Naive thymus-derived CD4-positive, alpha-beta T cell (primary cell): ENCODE results near the gene TTC39B. TPM values are rescaled to one million over a fixed set of nuclear protein-coding genes. Genes with fewer than 3 reads are reported as not detected.
A peak's percentile ranks its signal among the peaks of the same experiment; 100 is the strongest.

Experiments
- ATAC-seq: fragments of 150-1000 bp; cut with Tn5 transposase; 2 replicates; pipeline ENCODE4 v1.10.0; 2021; ENCODE audit warnings: mild to moderate bottlenecking, moderate library complexity
- CTCF ChIA-PET: fragments of 350-600 bp; sonication (Branson Sonifier 250); formaldehyde crosslinking; loops from one replicate; lab custom pipeline; 2021; ENCODE audit warnings: antibody characterized with exemption; lab: Charles Lee
- POLR2A ChIA-PET: fragments of 350-600 bp; sonication (Branson Sonifier 250); formaldehyde crosslinking; loops from one replicate; lab custom pipeline; 2021; ENCODE audit warnings: antibody characterized with exemption, inconsistent platforms; lab: Charles Lee
- DNase-seq, 9 donors: peaks; one replicate each; pipeline versions ENCODE4 v3.0.0 to v3.0.0-alpha.2; 2020 to 2022; ENCODE audit warnings: mixed read lengths in 1 of 9
- H3K27ac ChIP-seq: one replicate; pipeline ENCODE4 v1.7.0; 2013; ENCODE audit warnings: mild to moderate bottlenecking, low read depth, low read length, moderate library complexity
- H3K27me3 ChIP-seq, 2 donors: one replicate each; pipeline ENCODE4 v1.7.0; 2013; ENCODE audit warnings: low read length in 2 of 2, mild to moderate bottlenecking in 2 of 2, moderate library complexity in 2 of 2; ENCODE audit not compliant: control insufficient read depth in 2 of 2, insufficient read depth in 2 of 2
- H3K36me3 ChIP-seq, 3 experiments: 1 replicate in 2 of 3; 2 replicates in 1 of 3; pipeline ENCODE4 v1.7.0; 2013; ENCODE audit warnings: low read length in 3 of 3, mild to moderate bottlenecking in 3 of 3, moderate library complexity in 1 of 3; ENCODE audit not compliant: insufficient read depth in 3 of 3, control insufficient read depth in 2 of 3
- H3K4me1 ChIP-seq, 2 donors: one replicate each; pipeline ENCODE4 v1.7.0; 2013; ENCODE audit warnings: low read length in 2 of 2, mild to moderate bottlenecking in 2 of 2, moderate library complexity in 1 of 2; ENCODE audit not compliant: control insufficient read depth in 2 of 2, insufficient read depth in 2 of 2
- H3K4me3 ChIP-seq: 2 replicates; pipeline ENCODE4 v1.7.0; 2013; ENCODE audit warnings: mild to moderate bottlenecking, low read length
- H3K9me3 ChIP-seq, 3 experiments: 1 replicate in 2 of 3; 2 replicates in 1 of 3; pipeline ENCODE4 v1.7.0; 2013; ENCODE audit warnings: low read length in 3 of 3; ENCODE audit not compliant: control insufficient read depth in 2 of 3
- H3K27ac Mint-ChIP-seq, 9 donors: one replicate each; pipeline ENCODE4 v1.8.0; 2020 to 2022; ENCODE audit warnings: mixed read lengths in 9 of 9, mild to moderate bottlenecking in 8 of 9, moderate library complexity in 5 of 9, inconsistent platforms in 2 of 9
- H3K27me3 Mint-ChIP-seq, 5 donors: one replicate each; pipeline ENCODE4 v1.8.0; 2021 to 2022; ENCODE audit warnings: mixed read lengths in 5 of 5, mild to moderate bottlenecking in 1 of 5
- H3K36me3 Mint-ChIP-seq, 5 donors: one replicate each; pipeline ENCODE4 v1.8.0; 2020 to 2022; ENCODE audit warnings: mixed read lengths in 5 of 5, mild to moderate bottlenecking in 3 of 5, inconsistent platforms in 1 of 5
- H3K4me1 Mint-ChIP-seq, 7 donors: one replicate each; pipeline ENCODE4 v1.8.0; 2020 to 2022; ENCODE audit warnings: mixed read lengths in 7 of 7, mild to moderate bottlenecking in 3 of 7, inconsistent platforms in 1 of 7
- H3K4me3 Mint-ChIP-seq, 10 donors: one replicate each; pipeline ENCODE4 v1.8.0; 2020 to 2022; ENCODE audit warnings: mild to moderate bottlenecking in 10 of 10, mixed read lengths in 10 of 10, moderate library complexity in 6 of 10, inconsistent platforms in 2 of 10
- H3K9me3 Mint-ChIP-seq, 11 donors: one replicate each; pipeline ENCODE4 v1.8.0; 2020 to 2022; ENCODE audit warnings: mixed read lengths in 11 of 11, mild to moderate bottlenecking in 4 of 11, inconsistent platforms in 1 of 11, moderate library complexity in 1 of 11
- intact Hi-C, 2 donors: fragments of 100-400 bp; cut with micrococcal nuclease; formaldehyde crosslinking; loops; one replicate each; pipeline ENCODE4 v1.15.1; 2023
- polyA plus RNA-seq, 2 donors: library from polyadenylated mRNA; unstranded; fragments of 300-500 nt; fragmentation: Illumina TruSeq; gene quantifications; one replicate each; pipeline ENCODE4 v1.2.3, GENCODE V29; 2021
- total RNA-seq, 6 experiments: library from RNA in 5 of 6; stranded (reverse) in 5 of 6; gene quantifications; 1 replicate in 5 of 6; 2 replicates in 1 of 6; pipeline ENCODE4 v1.2.3 and lab custom pipeline; 2021 to 2026

Gene TTC39B
- total and polyA plus RNA-seq, 7 experiments from 2014 or later = 10.0 to 49.3 (median 37.8) TPM

GRCh38 chr9:15178631-15179030 lies 128.4 kb downstream of the TTC39B start:
- H3K36me3 ChIP-seq = peaks cover 5 to 56% (median 7%) of the 10 kb centered on the region in 3 experiments
- no peak overlapping the region for H3K4me3 ChIP-seq
- Mint-ChIP-seq H3K4me1 (peaks cover 0 to 8% (median 0%) of the 10 kb centered on the region in 7 donors), H3K27me3 (no peaks in the 10 kb centered on the region), H3K27ac (no peak overlapping the region), H3K4me3 (no peak overlapping the region), H3K36me3 (peaks cover 20 to 64% (median 62%) of the 10 kb centered on the region in 5 donors), H3K9me3 (no peaks in the 10 kb centered on the region)
- POLR2A ChIA-PET = no interaction called here
- CTCF ChIA-PET = no interaction called here
- no peaks in the 10 kb centered on the region for H3K27me3 ChIP-seq
- DNase-seq (no peak), ATAC-seq (no peak)
- H3K9me3 ChIP-seq = no peaks in the 10 kb centered on the region
- H3K27ac ChIP-seq = no peak overlapping the region
- intact Hi-C loops = no loop called here
- no peaks in the 10 kb centered on the region for H3K4me1 ChIP-seq

GRCh38 chr9:15176836-15177235 lies 130.2 kb downstream of the TTC39B start:
- DNase-seq (no peak), ATAC-seq (no peak)
- Mint-ChIP-seq H3K9me3 (no peaks in the 10 kb centered on the region), H3K4me3 (no peak overlapping the region), H3K4me1 (peaks cover 0 to 8% (median 0%) of the 10 kb centered on the region in 7 donors), H3K27me3 (no peaks in the 10 kb centered on the region), H3K36me3 (peaks cover 21 to 71% (median 60%) of the 10 kb centered on the region in 5 donors), H3K27ac (peak overlapping the region in 1 of 9 donors; percentile 31)
- Histone ChIP-seq H3K4me1 (no peaks in the 10 kb centered on the region), H3K27ac (no peak overlapping the region), H3K9me3 (no peaks in the 10 kb centered on the region), H3K4me3 (no peak overlapping the region), H3K27me3 (no peaks in the 10 kb centered on the region), H3K36me3 (peaks cover 9 to 53% (median 11%) of the 10 kb centered on the region in 3 experiments)
- CTCF ChIA-PET = interaction anchor here (0.8 kb wide), 1 partner anchor 37 kb away, joined by 3 read pairs; no protein-coding TSS in a partner anchor
- intact Hi-C loops = no loop called here
- POLR2A ChIA-PET = no interaction called here

GRCh38 chr9:15163931-15164330 lies 143.1 kb downstream of the TTC39B start:
- ChIA-PET POLR2A (no interaction called here), CTCF (no interaction called here)
- Mint-ChIP-seq H3K36me3 (peaks cover 0 to 19% (median 11%) of the 10 kb centered on the region in 5 donors), H3K4me3 (no peak overlapping the region), H3K4me1 (peaks cover 0 to 11% (median 2%) of the 10 kb centered on the region in 7 donors), H3K27ac (peak overlapping the region in 6 of 9 donors; percentile 9 to 57 (median 28)), H3K9me3 (no peaks in the 10 kb centered on the region), H3K27me3 (no peaks in the 10 kb centered on the region)
- Histone ChIP-seq H3K36me3 (peaks cover 0 to under 1% (median 0%) of the 10 kb centered on the region in 3 experiments), H3K4me3 (no peak overlapping the region), H3K9me3 (no peaks in the 10 kb centered on the region), H3K27me3 (no peaks in the 10 kb centered on the region), H3K4me1 (no peaks in the 10 kb centered on the region), H3K27ac (no peak overlapping the region)
- ATAC-seq = no peak
- intact Hi-C loops = no loop called here
- DNase-seq = no peak

- DNase-seq = no peak
- Histone ChIP-seq H3K4me1 (no peaks in the 10 kb centered on the region), H3K27me3 (no peaks in the 10 kb centered on the region), H3K27ac (no peak overlapping the region), H3K36me3 (no peaks in the 10 kb centered on the region), H3K9me3 (no peaks in the 10 kb centered on the region), H3K4me3 (no peak overlapping the region)
- no peak overlapping the region for H3K4me3 Mint-ChIP-seq
- H3K36me3 Mint-ChIP-seq = peaks cover 0 to 9% (median 5%) of the 10 kb centered on the region in 5 donors
- H3K9me3 Mint-ChIP-seq = no peaks in the 10 kb centered on the region
- no peak for ATAC-seq
- intact Hi-C loops = no loop called here
- H3K27ac Mint-ChIP-seq = peak overlapping the region in 1 of 9 donors; percentile 18
- no peaks in the 10 kb centered on the region for H3K27me3 Mint-ChIP-seq
- ChIA-PET POLR2A (no interaction called here), CTCF (no interaction called here)
- peaks cover 0 to 11% (median 2%) of the 10 kb centered on the region in 7 donors for H3K4me1 Mint-ChIP-seq
Measured at GRCh38 chr9:15161753-15162152, 145.3 kb downstream of the TTC39B start.

GRCh38 chr9:15160673-15161072 lies 146.3 kb downstream of the TTC39B start:
- intact Hi-C loops = no loop called here
- H3K36me3 ChIP-seq = no peaks in the 10 kb centered on the region
- Mint-ChIP-seq H3K9me3 (peaks cover 0 to 3% (median 0%) of the 10 kb centered on the region in 11 donors), H3K36me3 (peaks cover 0 to 5% (median 3%) of the 10 kb centered on the region in 5 donors), H3K27ac (peak overlapping the region in 3 of 9 donors; percentile 54 to 69 (median 60)), H3K27me3 (peaks cover 0 to 3% (median 0%) of the 10 kb centered on the region in 5 donors), H3K4me1 (peaks cover 0 to 11% (median 0%) of the 10 kb centered on the region in 7 donors), H3K4me3 (no peak overlapping the region)
- H3K4me1 ChIP-seq = no peaks in the 10 kb centered on the region
- no peak overlapping the region for H3K27ac ChIP-seq
- H3K4me3 ChIP-seq = no peak overlapping the region
- ATAC-seq (no peak), DNase-seq (no peak)
- ChIA-PET POLR2A (no interaction called here), CTCF (interaction anchor here (0.6 kb wide), 1 partner anchor 280 kb away, joined by 3 read pairs; no protein-coding TSS in a partner anchor)
- no peaks in the 10 kb centered on the region for H3K9me3 ChIP-seq
- H3K27me3 ChIP-seq = no peaks in the 10 kb centered on the region

GRCh38 chr9:15158064-15158463 lies 149.0 kb downstream of the TTC39B start:
- H3K4me3 Mint-ChIP-seq = no peak overlapping the region
- intact Hi-C loops = no loop called here
- Histone ChIP-seq H3K4me3 (no peak overlapping the region), H3K4me1 (no peaks in the 10 kb centered on the region), H3K9me3 (no peaks in the 10 kb centered on the region), H3K27ac (no peak overlapping the region), H3K27me3 (no peaks in the 10 kb centered on the region), H3K36me3 (no peaks in the 10 kb centered on the region)
- peaks cover 0 to 3% (median 0%) of the 10 kb centered on the region in 11 donors for H3K9me3 Mint-ChIP-seq
- ATAC-seq = no peak
- H3K4me1 Mint-ChIP-seq = peaks cover 0 to 8% (median 0%) of the 10 kb centered on the region in 7 donors
- no peaks in the 10 kb centered on the region for H3K36me3 Mint-ChIP-seq
- H3K27ac Mint-ChIP-seq = no peak overlapping the region
- H3K27me3 Mint-ChIP-seq = peaks cover 5 to 16% (median 13%) of the 10 kb centered on the region in 5 donors
- ChIA-PET CTCF (no interaction called here), POLR2A (no interaction called here)
- no peak for DNase-seq

GRCh38 chr9:15157381-15157780 lies 149.6 kb downstream of the TTC39B start:
- DNase-seq = no peak
- ATAC-seq = no peak
- H3K27ac Mint-ChIP-seq = no peak overlapping the region
- CTCF ChIA-PET = no interaction called here
- Histone ChIP-seq H3K4me1 (no peaks in the 10 kb centered on the region), H3K27me3 (no peaks in the 10 kb centered on the region), H3K36me3 (no peaks in the 10 kb centered on the region), H3K9me3 (no peaks in the 10 kb centered on the region), H3K4me3 (no peak overlapping the region), H3K27ac (no peak overlapping the region)
- H3K36me3 Mint-ChIP-seq = no peaks in the 10 kb centered on the region
- H3K27me3 Mint-ChIP-seq = peaks cover 5 to 18% (median 13%) of the 10 kb centered on the region in 5 donors
- no peak overlapping the region for H3K4me3 Mint-ChIP-seq
- H3K9me3 Mint-ChIP-seq = peaks cover 0 to 3% (median 0%) of the 10 kb centered on the region in 11 donors
- POLR2A ChIA-PET = interaction anchor here (0.8 kb wide), 1 partner anchor 376 kb away, joined by 3 read pairs; no protein-coding TSS in a partner anchor
- H3K4me1 Mint-ChIP-seq = peaks cover 0 to 8% (median 0%) of the 10 kb centered on the region in 7 donors
- intact Hi-C loops = no loop called here
